Jurkat, Clone E6-1 (cell line): ENCODE data around the gene GPAM.
"Not testable (repeated sequence)": the region's sequence is repeated elsewhere in the genome, so short reads cannot be mapped to it uniquely, and the experiment has no call there.

Experiments used
- DNase-seq: peaks from one replicate; pipeline ENCODE4 v3.0.0-alpha.2; 2011; ENCODE audit warnings: low read depth, low spot score
- H3K4me3 ChIP-seq: 2 replicates; pipeline ENCODE4 v1.5.1; 2011; ENCODE audit warnings: mild to moderate bottlenecking, low read length, control low read depth, moderate library complexity

The GPAM gene

GRCh38 chr10:112217386-112218035 is 33.9 kb upstream of the GPAM start:
- DNase-seq = no peak
- no peak overlapping the region for H3K4me3 ChIP-seq

- no peak for DNase-seq
- H3K4me3 ChIP-seq = no peak overlapping the region
Observed at GRCh38 chr10:112216966-112217365, 33.4 kb upstream of the GPAM start.

- DNase-seq = no peak
- H3K4me3 ChIP-seq = no peak overlapping the region
Observed at GRCh38 chr10:112216151-112216550, 32.6 kb upstream of the GPAM start.

GRCh38 chr10:112215342-112215774 is 31.8 kb upstream of the GPAM start:
- DNase-seq = no peak
- H3K4me3 ChIP-seq = no peak overlapping the region

- H3K4me3 ChIP-seq = no peak overlapping the region
- no peak for DNase-seq
Observed at GRCh38 chr10:112214298-112214926, 30.8 kb upstream of the GPAM start.

- no peak for DNase-seq
- no peak overlapping the region for H3K4me3 ChIP-seq
Observed at GRCh38 chr10:112213836-112214235, 30.3 kb upstream of the GPAM start.

GRCh38 chr10:112213098-112213823 is 29.7 kb upstream of the GPAM start:
- DNase-seq = no peak
- no peak overlapping the region for H3K4me3 ChIP-seq

GRCh38 chr10:112210666-112211065 is 27.1 kb upstream of the GPAM start:
- no peak for DNase-seq
- H3K4me3 ChIP-seq = no peak overlapping the region

GRCh38 chr10:112209684-112210131 is 26.1 kb upstream of the GPAM start:
- DNase-seq = no peak
- no peak overlapping the region for H3K4me3 ChIP-seq

- H3K4me3 ChIP-seq = no peak overlapping the region
- DNase-seq = no peak
Observed at GRCh38 chr10:112208997-112209396, 25.4 kb upstream of the GPAM start.

GRCh38 chr10:112208292-112208691 is 24.7 kb upstream of the GPAM start:
- no peak for DNase-seq
- no peak overlapping the region for H3K4me3 ChIP-seq

GRCh38 chr10:112203328-112204076 is 19.9 kb upstream of the GPAM start:
- no peak overlapping the region for H3K4me3 ChIP-seq
- no peak for DNase-seq

GRCh38 chr10:112202561-112203241 is 19.1 kb upstream of the GPAM start:
- H3K4me3 ChIP-seq = no peak overlapping the region
- DNase-seq = no peak

GRCh38 chr10:112202076-112202475 is 18.5 kb upstream of the GPAM start:
- no peak overlapping the region for H3K4me3 ChIP-seq
- no peak for DNase-seq

GRCh38 chr10:112201334-112201733 is 17.8 kb upstream of the GPAM start:
- no peak overlapping the region for H3K4me3 ChIP-seq
- DNase-seq = no peak

- not testable (repeated sequence) for DNase-seq, H3K4me3 ChIP-seq
Observed at GRCh38 chr10:112200259-112200658, 16.7 kb upstream of the GPAM start.

- not testable (repeated sequence) for H3K4me3 ChIP-seq, DNase-seq
Observed at GRCh38 chr10:112197662-112198061, 14.1 kb upstream of the GPAM start.

- H3K4me3 ChIP-seq = no peak overlapping the region
- DNase-seq = no peak
Observed at GRCh38 chr10:112195224-112195623, 11.7 kb upstream of the GPAM start.

GRCh38 chr10:112191791-112192190 is 8.2 kb upstream of the GPAM start:
- H3K4me3 ChIP-seq = no peak overlapping the region
- no peak for DNase-seq
